ENCODE results near the gene NF2.

The NF2 gene

DNA sequence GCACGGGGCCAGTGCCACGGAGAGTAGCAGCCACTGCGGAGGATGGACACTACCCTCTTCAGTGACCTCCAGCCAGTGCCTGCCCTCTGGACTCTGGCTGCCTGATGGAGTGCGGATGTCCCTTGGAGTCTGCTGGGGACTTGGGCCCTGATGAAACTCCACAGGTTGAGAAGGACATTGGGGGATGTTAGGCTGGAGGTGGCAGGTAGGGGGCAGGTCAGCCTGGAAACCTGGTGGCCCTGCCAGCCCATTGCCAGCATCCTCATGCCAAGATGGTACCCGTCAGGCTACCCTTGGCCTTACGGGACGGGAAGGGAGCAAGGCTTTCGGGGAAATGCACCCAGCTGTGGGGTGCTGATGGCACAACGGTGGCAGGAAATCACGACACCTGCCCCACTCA, 120.3 kb downstream of the NF2 start:
- H3K9ac ChIP-seq (ENCODE audit: low read depth, low read length), result no peak overlapping the region
- H3K9me3 ChIP-seq (ENCODE audit: control insufficient read depth, insufficient read depth, low read length), result no peaks in the 10 kb centered on the region
- no peak overlapping the region for H3K4me3 ChIP-seq (ENCODE audit: low read depth, low read length)
- H3K4me1 ChIP-seq (ENCODE audit: control insufficient read depth, insufficient read depth, low read length), result peaks cover 14% of the 10 kb centered on the region
- H3K36me3 ChIP-seq (ENCODE audit: control insufficient read depth, insufficient read depth, low read length), result no peaks in the 10 kb centered on the region
- H3K27ac ChIP-seq (ENCODE audit: low read depth, low read length), result no peak overlapping the region
- H3K27me3 ChIP-seq (ENCODE audit: control insufficient read depth, insufficient read depth, low read length), result peaks cover 43% of the 10 kb centered on the region

DNA sequence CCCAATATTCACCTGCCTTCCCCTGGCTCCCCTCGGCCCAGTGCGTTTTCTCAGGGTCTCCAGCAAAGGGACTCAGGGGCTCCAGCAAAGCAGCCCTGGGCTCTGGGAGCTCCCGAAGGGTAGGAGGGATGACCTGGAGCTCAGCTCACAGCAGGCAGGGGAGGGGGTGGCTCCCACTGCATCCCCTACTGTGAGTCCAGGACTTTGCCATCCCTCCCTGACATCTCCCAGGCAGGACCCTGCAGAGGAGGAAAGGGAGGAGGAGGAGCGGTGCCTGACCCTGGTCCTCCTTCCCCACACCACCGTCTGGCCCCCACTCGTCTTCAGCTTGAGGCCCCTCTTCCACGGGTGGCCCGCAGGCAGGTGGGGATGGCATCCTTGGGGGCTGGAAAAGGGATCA, 121.4 kb downstream of the NF2 start:
- Histone ChIP-seq H3K9ac (ENCODE audit: low read depth, low read length) (no peak overlapping the region), H3K27ac (ENCODE audit: low read depth, low read length) (no peak overlapping the region), H3K4me1 (ENCODE audit: control insufficient read depth, insufficient read depth, low read length) (peaks cover 8% of the 10 kb centered on the region), H3K4me3 (ENCODE audit: low read depth, low read length) (no peak overlapping the region), H3K9me3 (ENCODE audit: control insufficient read depth, insufficient read depth, low read length) (no peaks in the 10 kb centered on the region), H3K36me3 (ENCODE audit: control insufficient read depth, insufficient read depth, low read length) (no peaks in the 10 kb centered on the region), H3K27me3 (ENCODE audit: control insufficient read depth, insufficient read depth, low read length) (peaks cover 33% of the 10 kb centered on the region)

DNA sequence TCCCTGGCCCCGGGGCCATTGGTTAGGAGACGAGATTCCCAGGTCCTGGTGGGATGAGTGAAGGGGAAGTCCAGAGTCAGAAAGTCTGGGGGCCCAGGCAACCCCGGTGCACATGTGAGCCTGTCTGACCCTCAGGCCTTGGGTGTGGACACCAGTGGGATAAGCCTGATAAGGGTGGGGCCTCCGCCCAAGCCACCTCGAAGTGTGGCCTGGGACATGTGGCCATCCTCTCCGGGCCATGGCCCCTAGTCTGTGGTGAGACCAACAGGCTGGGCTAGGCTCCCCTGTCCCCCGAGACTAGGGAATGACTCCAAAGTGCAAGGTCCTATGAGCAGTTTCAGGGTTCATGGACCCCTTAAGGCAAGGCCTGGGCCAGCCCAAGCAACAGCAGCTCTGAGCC, 122.7 kb downstream of the NF2 start:
- H3K4me3 ChIP-seq (ENCODE audit: low read depth, low read length), result no peak overlapping the region
- no peaks in the 10 kb centered on the region for H3K9me3 ChIP-seq (ENCODE audit: control insufficient read depth, insufficient read depth, low read length)
- H3K9ac ChIP-seq (ENCODE audit: low read depth, low read length), result no peak overlapping the region
- no peak overlapping the region for H3K27ac ChIP-seq (ENCODE audit: low read depth, low read length)
- peaks cover 8% of the 10 kb centered on the region for H3K4me1 ChIP-seq (ENCODE audit: control insufficient read depth, insufficient read depth, low read length)
- H3K27me3 ChIP-seq (ENCODE audit: control insufficient read depth, insufficient read depth, low read length), result peaks cover 24% of the 10 kb centered on the region
- H3K36me3 ChIP-seq (ENCODE audit: control insufficient read depth, insufficient read depth, low read length), result no peaks in the 10 kb centered on the region

DNA sequence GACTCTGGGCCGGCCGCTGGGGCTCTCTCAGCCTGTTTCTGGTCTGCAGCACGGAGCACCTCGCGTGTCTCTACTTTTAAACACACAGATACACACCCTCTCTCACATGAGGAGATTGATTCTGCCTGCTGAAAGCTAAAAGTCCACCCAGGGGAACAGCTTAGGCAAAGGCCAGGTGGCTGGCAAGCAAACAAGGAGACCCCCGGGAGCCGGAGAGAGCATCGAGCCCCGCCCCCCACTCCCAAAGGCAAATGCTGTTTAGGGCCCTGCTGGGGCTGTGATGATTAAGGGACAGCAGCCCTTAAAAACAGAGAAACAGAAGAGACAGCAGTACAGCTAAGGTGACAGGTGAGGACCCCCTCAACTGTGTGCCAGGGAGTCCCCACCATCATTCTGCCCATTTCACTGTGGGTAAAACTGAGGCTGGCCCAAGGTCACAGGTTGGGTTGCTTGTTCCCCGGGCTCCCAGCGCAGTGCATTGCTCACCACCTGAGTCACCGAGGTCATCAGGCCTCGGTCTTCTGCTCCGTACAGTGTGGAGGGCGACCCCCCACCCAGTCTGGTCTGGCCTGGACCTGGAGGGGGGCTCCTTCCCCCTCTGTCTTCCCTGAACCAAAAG, 123.2 kb downstream of the NF2 start:
- Histone ChIP-seq H3K4me3 (ENCODE audit: low read depth, low read length) (no peak overlapping the region), H3K4me1 (ENCODE audit: control insufficient read depth, insufficient read depth, low read length) (peaks cover 8% of the 10 kb centered on the region), H3K27me3 (ENCODE audit: control insufficient read depth, insufficient read depth, low read length) (peaks cover 19% of the 10 kb centered on the region), H3K27ac (ENCODE audit: low read depth, low read length) (no peak overlapping the region), H3K9ac (ENCODE audit: low read depth, low read length) (no peak overlapping the region), H3K9me3 (ENCODE audit: control insufficient read depth, insufficient read depth, low read length) (no peaks in the 10 kb centered on the region), H3K36me3 (ENCODE audit: control insufficient read depth, insufficient read depth, low read length) (no peaks in the 10 kb centered on the region)

DNA sequence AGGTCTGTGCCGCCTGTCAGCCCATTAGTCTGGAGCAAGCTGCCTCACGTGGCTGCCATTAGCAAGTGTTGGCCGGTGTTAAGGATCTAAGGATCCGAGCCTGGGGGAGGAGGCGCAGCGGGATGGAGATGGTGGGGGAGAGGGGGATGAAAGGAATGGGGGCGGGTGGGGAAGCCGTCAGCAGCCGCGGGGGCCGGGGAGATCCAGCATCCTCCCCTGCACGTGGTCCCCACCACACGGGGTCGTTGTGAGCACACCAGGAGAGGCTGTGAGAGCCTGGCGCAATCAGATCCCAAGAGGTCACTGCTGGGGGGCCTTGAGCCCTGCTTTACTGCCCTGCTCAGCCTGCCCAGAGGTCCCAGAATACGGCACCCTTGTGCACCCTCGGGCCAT, 123.7 kb downstream of the NF2 start:
- no peak overlapping the region for H3K27ac ChIP-seq (ENCODE audit: low read depth, low read length)
- no peak overlapping the region for H3K4me3 ChIP-seq (ENCODE audit: low read depth, low read length)
- no peaks in the 10 kb centered on the region for H3K9me3 ChIP-seq (ENCODE audit: control insufficient read depth, insufficient read depth, low read length)
- no peaks in the 10 kb centered on the region for H3K36me3 ChIP-seq (ENCODE audit: control insufficient read depth, insufficient read depth, low read length)
- peaks cover 14% of the 10 kb centered on the region for H3K27me3 ChIP-seq (ENCODE audit: control insufficient read depth, insufficient read depth, low read length)
- H3K4me1 ChIP-seq (ENCODE audit: control insufficient read depth, insufficient read depth, low read length), result peaks cover 8% of the 10 kb centered on the region
- H3K9ac ChIP-seq (ENCODE audit: low read depth, low read length), result no peak overlapping the region

GRCh38 chr22:29729161-29729560, 125.7 kb downstream of the NF2 start:
- Histone ChIP-seq H3K36me3 (ENCODE audit: control insufficient read depth, insufficient read depth, low read length) (no peaks in the 10 kb centered on the region), H3K9ac (ENCODE audit: low read depth, low read length) (no peak overlapping the region), H3K4me3 (ENCODE audit: low read depth, low read length) (no peak overlapping the region), H3K27ac (ENCODE audit: low read depth, low read length) (no peak overlapping the region), H3K9me3 (ENCODE audit: control insufficient read depth, insufficient read depth, low read length) (no peaks in the 10 kb centered on the region), H3K27me3 (ENCODE audit: control insufficient read depth, insufficient read depth, low read length) (peaks cover 9% of the 10 kb centered on the region; the same call in 1 of the 2 replicates), H3K4me1 (ENCODE audit: control insufficient read depth, insufficient read depth, low read length) (peaks cover 8% of the 10 kb centered on the region)

- H3K9me3 ChIP-seq (ENCODE audit: control insufficient read depth, insufficient read depth, low read length), result no peaks in the 10 kb centered on the region
- H3K4me1 ChIP-seq (ENCODE audit: control insufficient read depth, insufficient read depth, low read length), result peaks cover 19% of the 10 kb centered on the region
- H3K36me3 ChIP-seq (ENCODE audit: control insufficient read depth, insufficient read depth, low read length), result no peaks in the 10 kb centered on the region
- H3K9ac ChIP-seq (ENCODE audit: low read depth, low read length), result no peak overlapping the region
- no peak overlapping the region for H3K27ac ChIP-seq (ENCODE audit: low read depth, low read length)
- H3K27me3 ChIP-seq (ENCODE audit: control insufficient read depth, insufficient read depth, low read length), result no peaks in the 10 kb centered on the region
- H3K4me3 ChIP-seq (ENCODE audit: low read depth, low read length), result no peak overlapping the region
Observed at GRCh38 chr22:29731058-29731850, 127.8 kb downstream of the NF2 start.

DNA sequence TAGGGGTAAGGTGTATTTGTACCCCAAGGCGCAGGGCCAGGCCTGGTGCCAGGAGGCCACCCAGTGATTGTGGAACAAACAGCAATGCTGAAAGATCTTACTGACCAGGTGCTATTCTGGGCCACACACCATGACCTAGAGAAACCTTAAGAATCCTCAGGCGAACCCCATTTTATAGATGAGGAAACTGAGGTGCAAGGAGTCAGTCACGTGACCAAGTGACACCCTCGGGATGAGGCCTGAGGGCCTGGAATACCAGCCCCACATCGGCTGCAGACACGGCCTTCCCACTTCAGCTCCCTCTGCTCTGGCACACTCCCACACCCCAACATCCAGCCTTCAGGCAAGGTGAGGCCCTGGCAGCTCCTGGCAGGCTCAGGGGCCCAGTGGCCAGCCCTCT, 129.4 kb downstream of the NF2 start:
- Histone ChIP-seq H3K4me1 (ENCODE audit: control insufficient read depth, insufficient read depth, low read length) (peaks cover 12% of the 10 kb centered on the region), H3K4me3 (ENCODE audit: low read depth, low read length) (no peak overlapping the region), H3K9ac (ENCODE audit: low read depth, low read length) (no peak overlapping the region), H3K27ac (ENCODE audit: low read depth, low read length) (no peak overlapping the region), H3K36me3 (ENCODE audit: control insufficient read depth, insufficient read depth, low read length) (no peaks in the 10 kb centered on the region), H3K27me3 (ENCODE audit: control insufficient read depth, insufficient read depth, low read length) (no peaks in the 10 kb centered on the region), H3K9me3 (ENCODE audit: control insufficient read depth, insufficient read depth, low read length) (no peaks in the 10 kb centered on the region)

GRCh38 chr22:29733362-29734201, 130.1 kb downstream of the NF2 start:
- H3K9me3 ChIP-seq (ENCODE audit: control insufficient read depth, insufficient read depth, low read length), result no peaks in the 10 kb centered on the region
- no peaks in the 10 kb centered on the region for H3K27me3 ChIP-seq (ENCODE audit: control insufficient read depth, insufficient read depth, low read length)
- peaks cover 12% of the 10 kb centered on the region for H3K4me1 ChIP-seq (ENCODE audit: control insufficient read depth, insufficient read depth, low read length)
- H3K36me3 ChIP-seq (ENCODE audit: control insufficient read depth, insufficient read depth, low read length), result no peaks in the 10 kb centered on the region
- H3K4me3 ChIP-seq (ENCODE audit: low read depth, low read length), result no peak overlapping the region
- no peak overlapping the region for H3K9ac ChIP-seq (ENCODE audit: low read depth, low read length)
- H3K27ac ChIP-seq (ENCODE audit: low read depth, low read length), result no peak overlapping the region

DNA sequence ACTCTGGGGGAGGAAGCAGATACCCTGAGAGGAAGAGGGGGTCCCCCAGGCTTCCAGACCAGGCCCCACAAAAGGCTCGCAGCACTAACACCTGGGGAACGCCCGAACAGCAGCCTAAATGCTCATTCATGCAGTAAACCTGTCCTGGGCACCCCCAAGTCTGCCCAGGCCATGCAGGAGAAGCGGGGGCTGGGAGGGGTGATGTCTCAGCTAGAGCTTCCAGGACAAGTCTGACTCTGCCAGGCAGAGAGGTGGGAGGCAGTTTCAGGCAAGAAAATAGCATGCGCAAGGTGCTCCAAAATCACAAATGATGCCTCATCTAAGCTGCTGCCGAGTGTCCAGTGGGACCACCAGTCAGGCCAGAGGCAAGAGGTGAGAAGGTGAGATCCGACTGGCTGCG, 131.0 kb downstream of the NF2 start:
- H3K27me3 ChIP-seq (ENCODE audit: control insufficient read depth, insufficient read depth, low read length), result no peaks in the 10 kb centered on the region
- no peaks in the 10 kb centered on the region for H3K9me3 ChIP-seq (ENCODE audit: control insufficient read depth, insufficient read depth, low read length)
- H3K4me3 ChIP-seq (ENCODE audit: low read depth, low read length), result no peak overlapping the region
- peaks cover 12% of the 10 kb centered on the region for H3K4me1 ChIP-seq (ENCODE audit: control insufficient read depth, insufficient read depth, low read length)
- no peaks in the 10 kb centered on the region for H3K36me3 ChIP-seq (ENCODE audit: control insufficient read depth, insufficient read depth, low read length)
- no peak overlapping the region for H3K9ac ChIP-seq (ENCODE audit: low read depth, low read length)
- no peak overlapping the region for H3K27ac ChIP-seq (ENCODE audit: low read depth, low read length)

DNA sequence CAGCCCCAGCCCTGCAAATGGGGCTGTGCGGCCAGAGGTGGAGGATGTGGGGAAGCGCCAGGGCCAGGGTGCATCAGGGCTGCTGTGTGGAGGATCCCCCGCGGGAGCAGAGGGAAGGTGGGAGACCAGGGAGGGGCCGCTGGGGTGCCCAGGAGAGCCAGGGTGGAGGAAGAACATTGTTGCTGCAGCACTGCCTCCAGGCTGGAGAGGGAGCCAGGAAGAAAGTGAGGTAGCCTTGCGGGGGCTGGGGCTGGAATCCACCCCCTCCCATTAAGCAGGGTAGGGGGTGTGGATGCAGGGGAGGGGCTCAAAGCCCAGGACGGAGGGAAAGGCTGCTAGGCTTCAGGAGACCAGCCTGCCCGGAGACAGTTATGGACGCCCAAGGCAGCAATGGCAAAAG, 131.4 kb downstream of the NF2 start:
- Histone ChIP-seq H3K27ac (ENCODE audit: low read depth, low read length) (no peak overlapping the region), H3K9me3 (ENCODE audit: control insufficient read depth, insufficient read depth, low read length) (no peaks in the 10 kb centered on the region), H3K27me3 (ENCODE audit: control insufficient read depth, insufficient read depth, low read length) (no peaks in the 10 kb centered on the region), H3K36me3 (ENCODE audit: control insufficient read depth, insufficient read depth, low read length) (no peaks in the 10 kb centered on the region), H3K4me1 (ENCODE audit: control insufficient read depth, insufficient read depth, low read length) (peaks cover 12% of the 10 kb centered on the region), H3K4me3 (ENCODE audit: low read depth, low read length) (no peak overlapping the region), H3K9ac (ENCODE audit: low read depth, low read length) (no peak overlapping the region)

Measured in HUES48 (cell line).